SK-N-SH (cell line): ENCODE data around the gene AMZ1. TPM values are rescaled to one million over a fixed set of nuclear protein-coding genes. Genes with fewer than 3 reads are reported as not detected.

ENCODE experiments used
- CTCF ChIA-PET: fragments of 300-600, 350-600 bp; formaldehyde crosslinking; extraction: SDS; loops from one replicate; lab custom pipeline; 2021; lab: Yijun Ruan, JAX
- POLR2A ChIA-PET: fragments of 350-600 bp; sonication (Branson Sonifier 250); formaldehyde crosslinking; extraction: SDS; loops from one replicate; lab custom pipeline; 2020; ENCODE audit warnings: antibody characterized with exemption, inconsistent platforms; lab: Yijun Ruan, JAX
- DNase-seq: peaks from one replicate; pipeline ENCODE4 v3.0.0; 2012
- H2AFZ ChIP-seq: fragments of 200-600 bp; sonication (generic); 2 replicates; pipeline ENCODE4 v1.8.1; 2016; ENCODE audit warnings: antibody characterized with exemption, mild to moderate bottlenecking, low read depth
- H3F3A ChIP-seq: fragments of 200-600 bp; sonication (generic); replicated peaks from 2 replicates; pipeline ENCODE3; 2016; ENCODE audit warnings: antibody characterized with exemption, mild to moderate bottlenecking; ENCODE audit not compliant: insufficient read depth
- H3K27ac ChIP-seq, 2 experiments: fragments of 200-500 bp in 1 of 2; fragments of 200-600 bp in 1 of 2; sonication (Bioruptor generic) in 1 of 2; sonication (generic), shearing (Covaris generic) in 1 of 2; 2 replicates each; pipeline versions ENCODE4 v1.5.1 to v1.6.1; 2014 to 2016; ENCODE audit warnings: low read depth in 2 of 2, inconsistent platforms in 1 of 2, low read length in 1 of 2, mild to moderate bottlenecking in 1 of 2, mixed read lengths in 1 of 2
- H3K27me3 ChIP-seq: fragments of 200-600 bp; sonication (generic), shearing (Covaris generic); 2 replicates; pipeline ENCODE4 v1.6.1; 2016; ENCODE audit warnings: mixed run types; ENCODE audit not compliant: insufficient read depth
- H3K36me3 ChIP-seq, 2 experiments: fragments of 200-500 bp in 1 of 2; fragments of 200-600 bp in 1 of 2; sonication (Bioruptor generic) in 1 of 2; sonication (generic) in 1 of 2; replicated peaks in 1 of 2; 2 replicates each; pipeline versions ENCODE3 to v1.5.1; 2014 to 2016; ENCODE audit warnings: low read length in 1 of 2, mild to moderate bottlenecking in 1 of 2; ENCODE audit not compliant: insufficient read depth in 2 of 2, control insufficient read depth in 1 of 2
- H3K4me1 ChIP-seq, 2 experiments: fragments of 200-500 bp in 1 of 2; fragments of 200-600 bp in 1 of 2; sonication (Bioruptor generic) in 1 of 2; sonication (generic), shearing (Covaris generic) in 1 of 2; 2 replicates each; pipeline versions ENCODE4 v1.5.1 to v1.6.1; 2014 to 2016; ENCODE audit warnings: low read depth in 1 of 2, low read length in 1 of 2, mixed run types in 1 of 2; ENCODE audit not compliant: insufficient read depth in 2 of 2, control insufficient read depth in 1 of 2
- H3K4me2 ChIP-seq: fragments of 200-600 bp; sonication (generic), shearing (Covaris generic); 2 replicates; pipeline ENCODE4 v1.6.1; 2017; ENCODE audit warnings: mixed run types
- H3K4me3 ChIP-seq, 2 experiments: fragments of 200-500 bp in 1 of 2; fragments of 200-600 bp in 1 of 2; sonication (Bioruptor generic) in 1 of 2; sonication (generic), shearing (Covaris generic) in 1 of 2; 2 replicates each; pipeline versions ENCODE4 v1.5.1 to v1.8.1; 2014 to 2016; ENCODE audit warnings: low read depth in 2 of 2, inconsistent platforms in 1 of 2, low read length in 1 of 2, mild to moderate bottlenecking in 1 of 2, mixed read lengths in 1 of 2, moderate library complexity in 1 of 2
- H3K79me2 ChIP-seq: fragments of 200-600 bp; sonication (generic); 2 replicates; pipeline ENCODE4 v1.8.1; 2017; ENCODE audit warnings: mild to moderate bottlenecking; ENCODE audit not compliant: insufficient read depth
- H3K9ac ChIP-seq: fragments of 200-600 bp; sonication (generic); 2 replicates; pipeline ENCODE4 v1.6.1; 2017; ENCODE audit warnings: mixed run types
- H3K9me2 ChIP-seq: fragments of 200-600 bp; sonication (generic); 2 replicates; pipeline ENCODE4 v1.6.1; 2017; ENCODE audit warnings: mixed run types
- H3K9me3 ChIP-seq: fragments of 200-600 bp; sonication (generic); 2 replicates; pipeline ENCODE4 v1.6.1; 2017; ENCODE audit warnings: mixed run types, mild to moderate bottlenecking, moderate library complexity
- H4K20me1 ChIP-seq: fragments of 200-600 bp; sonication (generic); 2 replicates; pipeline ENCODE4 v1.6.1; 2017; ENCODE audit warnings: mild to moderate bottlenecking, mixed run types; ENCODE audit not compliant: insufficient read depth
- CHD2 ChIP-seq: fragments of 150-350 bp; IDR thresholded peaks from 2 replicates; pipeline ENCODE4 v1.6.1; 2018; ENCODE audit warnings: low read length; ENCODE audit not compliant: partially characterized antibody
- EP300 ChIP-seq, 2 experiments: IDR thresholded peaks; 2 replicates each; pipeline versions ENCODE4 v1.4.0 to v1.6.1; 2012; ENCODE audit warnings: borderline replicate concordance in 1 of 2, low read depth in 1 of 2, low read length in 1 of 2
- MEF2A ChIP-seq: IDR thresholded peaks from 2 replicates; pipeline ENCODE4 v1.4.0; 2012; ENCODE audit warnings: low read depth, borderline replicate concordance
- NFIC ChIP-seq: IDR thresholded peaks from 2 replicates; pipeline ENCODE4 v1.4.0; 2012; ENCODE audit warnings: borderline replicate concordance
- NRF1 ChIP-seq: IDR thresholded peaks from 2 replicates; pipeline ENCODE4 v1.6.1; 2012; ENCODE audit warnings: low read depth, mild to moderate bottlenecking, low read length
- PBX3 ChIP-seq: IDR thresholded peaks from 2 replicates; pipeline ENCODE4; 2012
- RAD21 ChIP-seq: IDR thresholded peaks from 2 replicates; pipeline ENCODE4 v1.6.1; 2012; ENCODE audit warnings: mild to moderate bottlenecking, low read length
- REST ChIP-seq: IDR thresholded peaks from 2 replicates; pipeline ENCODE4 v1.6.1; 2012; ENCODE audit warnings: mild to moderate bottlenecking, low read depth, low read length, moderate library complexity
- RFX5 ChIP-seq: IDR thresholded peaks from 2 replicates; pipeline ENCODE4 v1.6.1; 2012; ENCODE audit warnings: mild to moderate bottlenecking, improper control_type of control experiment, low read length
- RXRA ChIP-seq: IDR thresholded peaks from 2 replicates; pipeline ENCODE4 v1.4.0; 2012; ENCODE audit warnings: low read depth, mild to moderate bottlenecking, borderline replicate concordance
- WGBS: methylation state at CpG from one replicate; pipeline ENCODE4 v1.1.6; 2017; ENCODE audit warnings: low lambda C conversion rate; 5-methylcytosine and 5-hydroxymethylcytosine counted together
- polyA plus RNA-seq, 3 experiments: library from polyadenylated mRNA; depleted of rRNA; stranded (reverse); fragments of >200 nt; gene quantifications; 2 replicates each; pipeline ENCODE4 v1.2.3, GENCODE V29; 2012
- TF ChIP-seq, protein P1 (sequence below): IDR thresholded peaks from 2 replicates; pipeline ENCODE4 v1.4.0; 2012; ENCODE audit warnings: low read depth

AMZ1 gene
- polyA plus RNA-seq, 1 of the 3 experiments (the other 2 are of a cell fraction), result 0.15 TPM

GRCh38 chr7:2666588-2667250 is 21.3 kb upstream of the AMZ1 start:
- peaks cover 6 to 22% of the 10 kb centered on the region in 2 experiments for H3K36me3 ChIP-seq
- 74% methylated on average over 18 of the region's 18 CpGs for WGBS
- H3K27me3 ChIP-seq, result no peaks in the 10 kb centered on the region
- peaks cover 0 to 27% of the 10 kb centered on the region in 2 experiments; a peak in 1 of 4 replicates for H3K4me1 ChIP-seq
- H3K4me2 ChIP-seq, result no peak overlapping the region
- H2AFZ ChIP-seq, result no peak overlapping the region
- H3F3A ChIP-seq, result peaks cover 3% of the 10 kb centered on the region
- H4K20me1 ChIP-seq, result 0 out of 2 replicates have a peak, but pooled peaks cover 10% of the 10 kb centered on the region
- CTCF ChIA-PET, result interaction anchor here (0.8 to 11.5 kb wide), 8 partner anchors 10 to 216 kb away, joined by 3 to 204 read pairs (median 4); partner anchors contain the start of gene AMZ1
- H3K79me2 ChIP-seq, result no peaks in the 10 kb centered on the region
- no peak overlapping the region for H3K4me3 ChIP-seq
- H3K9me3 ChIP-seq, result no peaks in the 10 kb centered on the region
- TF ChIP-seq PBX3 (0 out of 2 replicates have a peak, but pooled peaks have one; percentile 8), NRF1 (no peak)
- TF ChIP-seq, all 33 proteins: peak for 1
- no peak for DNase-seq
- no peak overlapping the region for H3K9ac ChIP-seq
- POLR2A ChIA-PET, result no interaction called here
- no peaks in the 10 kb centered on the region for H3K9me2 ChIP-seq
- H3K27ac ChIP-seq, result no peak overlapping the region

GRCh38 chr7:2667843-2668242 is 20.2 kb upstream of the AMZ1 start:
- Histone ChIP-seq H3K36me3 (peaks cover 6 to 11% of the 10 kb centered on the region in 2 experiments), H3K4me1 (peaks cover 0 to 16% of the 10 kb centered on the region in 2 experiments; a peak in 1 of 4 replicates), H3K9me3 (no peaks in the 10 kb centered on the region), H3K4me3 (no peak overlapping the region), H3K9ac (no peak overlapping the region), H3K4me2 (no peak overlapping the region), H3F3A (peaks cover 3% of the 10 kb centered on the region), H3K9me2 (no peaks in the 10 kb centered on the region), H3K79me2 (no peaks in the 10 kb centered on the region), H3K27ac (no peak overlapping the region), H2AFZ (no peak overlapping the region), H3K27me3 (no peaks in the 10 kb centered on the region), H4K20me1 (0 out of 2 replicates have a peak, but pooled peaks cover 8% of the 10 kb centered on the region)
- WGBS, result 73% methylated on average over 7 of the region's 7 CpGs
- ChIA-PET CTCF (interaction anchor here (0.7 to 11.5 kb wide), 5 partner anchors 19 to 217 kb away, joined by 3 to 204 read pairs (median 5); partner anchors contain the start of gene AMZ1), POLR2A (no interaction called here)
- DNase-seq, result no peak
- TF ChIP-seq NFIC, result no peak
- TF ChIP-seq RXRA, result no peak
- TF ChIP-seq, protein P1, sequence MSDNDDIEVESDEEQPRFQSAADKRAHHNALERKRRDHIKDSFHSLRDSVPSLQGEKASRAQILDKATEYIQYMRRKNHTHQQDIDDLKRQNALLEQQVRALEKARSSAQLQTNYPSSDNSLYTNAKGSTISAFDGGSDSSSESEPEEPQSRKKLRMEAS, result no peak
- no peak for TF ChIP-seq EP300 (IDR thresholded peaks at IDR 0.05; ENCODE audit: borderline replicate concordance in 1 of 2, low read depth in 1 of 2, low read length in 1 of 2)
- TF ChIP-seq MEF2A, result no peak
- TF ChIP-seq RFX5, result no peak
- no peak for TF ChIP-seq REST
- TF ChIP-seq RAD21, result no peak
- no peak for TF ChIP-seq CHD2
